Stimulated activated CD4-positive, alpha-beta T cell treated with anti-CD3 and anti-CD28 coated beads, Interleukin-1b, Interleukin-23, amount 100 ng/mL, for 24 hours (primary cell): ENCODE measurements around the gene OLA1.
"Not testable (repeated sequence)": the region's sequence is repeated elsewhere in the genome, so short reads cannot be mapped to it uniquely, and the experiment has no call there.

Experiments
- DNase-seq, 4 experiments: peaks; one replicate each; pipeline ENCODE4 v3.0.0-alpha.2; 2020; ENCODE audit warnings: low read depth in 4 of 4, low spot score in 1 of 4

Gene OLA1

GRCh38 chr2:174248187-174248997 lies at the start of gene OLA1:
TSS of gene OLA1 (minus strand) at chr2:174248532. CDS start at chr2:174246815, 1,717 bp downstream.
- peak; percentile 89 to 97 (median 94) for DNase-seq

- no peak for DNase-seq
Observed at GRCh38 chr2:174292908-174293307, 44.6 kb upstream of the OLA1 start.

DNA sequence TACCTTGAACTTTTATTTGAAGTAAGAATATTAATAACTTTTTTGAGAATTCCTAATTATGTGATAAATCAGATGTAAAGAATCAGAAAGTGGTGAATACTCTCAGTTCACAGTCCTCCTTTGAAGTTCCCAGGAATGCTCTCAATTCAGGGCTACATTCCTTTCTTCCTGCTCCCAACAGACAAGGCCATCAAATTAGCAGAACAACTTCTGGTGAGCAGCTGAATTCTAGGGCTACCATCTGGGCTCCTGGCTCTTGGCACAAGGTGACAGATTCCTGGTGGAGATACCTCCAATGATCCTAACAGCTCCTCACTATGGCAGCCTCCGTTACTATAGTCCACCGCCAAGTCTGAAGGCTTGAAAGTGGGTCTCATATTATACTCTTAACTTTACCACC lies 37.8 kb upstream of the OLA1 start:
- no peak for DNase-seq

- no peak for DNase-seq
Observed at GRCh38 chr2:174282441-174282840, 34.1 kb upstream of the OLA1 start.

DNA sequence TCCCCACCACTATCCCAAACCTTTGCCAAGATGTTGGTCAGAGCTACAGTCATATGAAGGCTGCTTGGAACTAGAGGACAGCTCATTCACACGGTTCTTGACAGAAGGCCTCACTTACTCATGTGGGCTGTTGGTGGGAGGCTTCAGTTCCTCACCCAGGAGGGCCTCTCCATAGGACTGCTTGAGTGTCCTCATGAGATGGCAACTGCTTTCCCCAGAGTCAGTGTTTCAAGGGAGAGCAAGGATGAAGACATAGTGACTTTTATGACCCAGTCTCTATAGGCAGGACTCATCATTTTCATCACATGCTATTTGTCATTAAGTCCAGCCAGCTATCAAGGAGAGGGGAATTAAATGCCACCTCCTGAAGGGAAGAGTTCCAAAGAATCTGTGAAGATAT lies 33.4 kb upstream of the OLA1 start:
- DNase-seq, result no peak

GRCh38 chr2:174280596-174280995 lies 32.3 kb upstream of the OLA1 start:
- no peak for DNase-seq

DNA sequence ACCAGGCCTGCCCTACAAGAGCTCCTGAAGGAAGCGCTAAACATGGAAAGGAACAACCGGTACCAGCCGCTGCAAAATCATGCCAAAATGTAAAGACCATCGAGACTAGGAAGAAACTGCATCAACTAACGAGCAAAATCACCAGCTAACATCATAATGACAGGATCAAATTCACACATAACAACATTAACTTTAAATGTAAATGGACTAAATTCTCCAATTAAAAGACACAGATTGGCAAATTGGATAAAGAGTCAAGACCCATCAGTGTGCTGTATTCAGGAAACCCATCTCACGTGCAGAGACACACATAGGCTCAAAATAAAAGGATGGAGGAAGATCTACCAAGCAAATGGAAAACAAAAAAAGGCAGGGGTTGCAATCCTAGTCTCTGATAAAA lies 21.9 kb upstream of the OLA1 start:
- DNase-seq, result not testable (repeated sequence)

DNA sequence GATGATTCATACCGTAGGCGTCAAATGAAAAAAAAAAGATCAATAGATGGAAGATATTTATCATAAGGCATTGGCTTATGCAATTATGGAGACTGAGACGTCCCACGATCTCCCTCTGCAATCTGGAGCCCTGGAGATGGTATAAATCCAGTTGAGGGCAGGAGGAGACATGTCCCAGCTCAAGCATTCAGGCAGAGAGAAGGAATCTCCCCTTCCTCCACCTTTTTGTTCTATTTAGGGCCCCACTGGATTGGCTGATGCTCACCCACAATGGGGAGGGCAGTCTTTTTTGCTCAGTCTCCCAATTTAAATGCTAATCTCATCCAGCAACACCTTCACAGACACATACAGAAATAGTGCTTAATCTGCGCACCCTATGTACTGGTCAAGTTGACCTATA lies 18.0 kb upstream of the OLA1 start:
- no peak for DNase-seq

- no peak for DNase-seq
Observed at GRCh38 chr2:174263997-174264396, 15.7 kb upstream of the OLA1 start.

GRCh38 chr2:174259981-174260380 lies 11.6 kb upstream of the OLA1 start:
- DNase-seq, result no peak

DNA sequence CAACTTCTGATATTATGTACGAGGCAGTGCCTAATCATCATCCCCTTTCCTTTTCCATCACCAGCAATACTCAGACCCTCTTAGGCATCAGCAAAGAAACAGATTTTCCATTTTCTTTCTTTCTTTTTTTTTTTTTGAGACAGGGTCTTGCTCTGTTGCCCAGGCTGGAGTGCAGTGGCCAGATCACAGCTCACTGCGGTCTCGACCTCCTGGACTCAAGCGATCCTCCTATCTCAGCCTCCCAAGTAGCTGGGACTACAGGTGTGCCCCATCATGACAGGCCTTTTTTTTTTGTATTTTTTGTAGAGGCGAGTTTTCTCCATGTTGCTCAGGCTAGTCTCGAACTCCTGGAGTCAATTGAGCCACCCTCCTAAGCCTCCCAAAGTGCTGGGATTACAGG lies 5.9 kb upstream of the OLA1 start:
- no peak for DNase-seq

DNA sequence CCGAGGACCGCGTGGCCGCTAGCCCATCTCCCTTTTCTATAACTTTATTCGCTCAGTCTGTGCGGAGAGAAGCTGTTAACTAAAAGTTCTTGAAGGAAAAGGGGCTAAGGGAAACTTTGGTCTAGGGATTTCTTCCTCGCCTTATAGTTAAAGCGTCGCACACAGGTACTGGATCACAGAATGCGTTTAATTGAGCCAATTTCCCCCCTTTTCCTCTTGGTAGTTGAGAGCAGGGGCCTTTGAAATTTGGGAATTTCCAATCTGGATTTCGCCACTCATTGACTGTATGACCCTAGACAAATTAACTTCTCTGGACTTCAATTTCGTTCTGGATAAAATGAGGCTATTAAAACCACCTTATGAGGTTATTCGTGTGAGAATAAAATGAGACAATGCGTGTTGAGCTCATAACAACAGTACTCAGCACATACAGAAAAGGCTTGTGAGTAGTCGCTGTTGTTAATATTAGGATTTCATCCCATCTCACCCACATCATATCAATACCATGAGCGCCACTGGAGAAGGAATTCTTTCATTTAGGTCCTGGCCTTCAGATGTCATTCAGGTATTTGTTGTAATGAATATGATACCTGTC lies 763 bp upstream of the OLA1 start:
- DNase-seq, result no peak

- no peak for DNase-seq
Observed at GRCh38 chr2:174247474-174248186, 702 bp downstream of the OLA1 start.

DNA sequence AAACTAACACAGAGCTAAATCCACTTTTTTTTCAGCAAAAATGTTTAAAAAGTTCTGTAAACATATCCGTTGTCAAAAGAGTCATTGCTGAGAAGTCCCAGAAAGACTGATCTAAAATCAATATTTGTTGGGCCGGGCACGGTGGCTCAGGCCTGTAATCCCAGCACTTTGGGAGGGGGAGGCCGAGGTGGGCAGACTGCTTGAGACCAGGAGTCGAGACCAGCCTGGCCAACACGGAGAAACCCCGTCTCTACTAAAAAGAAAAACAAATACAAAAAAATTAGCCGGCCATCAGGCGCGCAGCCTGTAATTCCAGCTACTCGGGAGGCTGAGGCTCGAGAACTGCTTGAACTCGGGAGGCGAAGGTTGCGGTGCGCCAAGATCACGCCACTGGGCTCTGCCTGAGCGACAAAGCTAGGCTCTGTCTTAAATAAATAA lies 1.4 kb downstream of the OLA1 start:
- no peak for DNase-seq

DNA sequence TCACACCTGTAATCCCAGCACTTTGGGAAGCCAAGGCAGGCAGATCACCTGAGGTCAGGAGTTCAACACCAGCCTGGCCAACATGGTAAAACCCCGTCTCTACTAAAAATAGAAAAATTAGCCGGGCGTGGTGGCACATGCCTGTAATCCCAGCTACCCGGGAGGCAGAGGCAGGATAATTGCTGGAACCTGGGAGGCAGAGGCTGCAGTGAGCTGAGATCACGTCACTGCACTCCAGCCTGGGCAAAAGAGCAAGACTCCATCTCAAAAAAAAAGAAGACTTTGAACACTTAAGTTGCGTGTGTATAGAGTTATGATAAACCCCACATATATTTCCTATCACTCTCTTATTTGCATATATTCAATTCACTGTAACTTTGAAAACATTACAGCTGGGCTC lies 2.7 kb downstream of the OLA1 start:
- not testable (repeated sequence) for DNase-seq

GRCh38 chr2:174245065-174245464 lies 3.3 kb downstream of the OLA1 start:
- no peak for DNase-seq

GRCh38 chr2:174243812-174244211 lies 4.5 kb downstream of the OLA1 start:
- DNase-seq, result no peak

GRCh38 chr2:174240097-174240496 lies 8.2 kb downstream of the OLA1 start:
- no peak for DNase-seq

- no peak for DNase-seq
Observed at GRCh38 chr2:174236429-174236828, 11.9 kb downstream of the OLA1 start.

DNA sequence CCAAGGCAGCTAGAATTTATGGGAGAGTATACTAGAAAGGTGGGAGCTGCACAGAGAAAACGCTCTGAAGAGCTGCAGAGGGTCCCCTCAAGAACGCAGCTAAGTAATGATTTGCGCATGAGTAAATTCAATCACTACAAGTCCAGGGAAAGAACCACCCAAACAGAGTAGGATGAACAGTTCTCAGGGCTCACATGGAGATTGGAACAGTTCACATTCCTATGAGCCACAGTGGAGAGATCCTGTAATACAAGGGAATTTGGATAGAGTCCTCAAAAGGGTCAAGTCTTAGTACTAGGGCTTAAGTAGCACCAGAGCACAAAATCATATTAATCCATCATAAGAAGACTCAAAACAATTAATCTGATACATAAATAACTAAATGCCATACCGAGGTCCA lies 12.7 kb downstream of the OLA1 start:
- no peak for DNase-seq

DNA sequence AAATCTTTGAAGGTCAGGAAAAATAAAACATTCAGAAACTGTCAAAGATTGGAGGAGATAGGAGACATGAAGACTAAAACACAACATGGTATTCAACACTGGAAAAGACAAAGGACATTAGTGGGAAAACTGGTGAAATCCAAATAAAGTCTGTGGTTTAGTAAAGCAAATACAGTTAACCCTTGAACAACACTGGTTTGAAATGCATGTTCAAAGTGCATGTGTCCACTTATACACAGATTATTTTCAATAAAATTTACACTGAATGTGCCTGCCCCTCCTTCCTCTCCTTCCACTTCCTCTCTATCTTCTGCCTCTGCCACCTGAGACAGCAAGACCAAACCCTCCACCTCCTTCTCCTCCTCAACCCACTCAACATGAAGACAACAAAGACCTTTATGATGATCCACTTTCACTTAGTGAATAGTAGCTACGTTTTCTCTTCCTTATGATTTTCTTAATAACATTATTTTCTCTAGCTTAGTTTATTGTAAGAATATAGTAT lies 14.5 kb downstream of the OLA1 start:
- no peak for DNase-seq

GRCh38 chr2:174227748-174228147 lies 20.6 kb downstream of the OLA1 start:
- DNase-seq, result no peak
